Head of caudate nucleus (tissue), 42 donors: Measurements from ENCODE around the gene FLT1.
A peak's percentile ranks its signal among the peaks of the same experiment; 100 is the strongest.

ENCODE experiments used
- DNase-seq, 42 donors: peaks; one replicate each; pipeline versions ENCODE4 v3.0.0 to v3.0.0-alpha.2; 2020 to 2021; ENCODE audit warnings: mixed read lengths in 7 of 42
- intact Hi-C: fragments of 100-400 bp; cut with DNase I; formaldehyde crosslinking; loops from one replicate; pipeline ENCODE4 v1.15.0; 2022

The FLT1 gene

DNA sequence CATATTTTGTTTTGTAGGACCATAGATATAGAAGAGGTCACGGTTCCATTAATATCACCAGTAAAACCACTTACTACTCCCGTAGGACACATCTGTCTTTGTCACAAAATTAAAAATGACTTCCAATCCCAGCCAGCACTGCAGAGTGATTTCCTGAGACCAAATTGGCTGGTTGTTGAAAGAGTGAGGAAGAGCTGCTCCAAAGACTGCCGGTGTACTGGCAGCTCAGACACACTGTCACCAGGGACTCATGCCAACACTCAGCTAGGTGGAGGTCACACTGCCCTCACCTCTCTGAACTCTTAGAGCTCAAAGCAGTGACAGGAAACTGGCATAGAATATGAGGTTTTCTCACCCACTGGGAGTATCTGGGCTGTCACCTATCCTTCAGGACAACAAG, 52.1 kb downstream of the FLT1 start:
- intact Hi-C loops, result no loop called here
- no peak for DNase-seq

DNA sequence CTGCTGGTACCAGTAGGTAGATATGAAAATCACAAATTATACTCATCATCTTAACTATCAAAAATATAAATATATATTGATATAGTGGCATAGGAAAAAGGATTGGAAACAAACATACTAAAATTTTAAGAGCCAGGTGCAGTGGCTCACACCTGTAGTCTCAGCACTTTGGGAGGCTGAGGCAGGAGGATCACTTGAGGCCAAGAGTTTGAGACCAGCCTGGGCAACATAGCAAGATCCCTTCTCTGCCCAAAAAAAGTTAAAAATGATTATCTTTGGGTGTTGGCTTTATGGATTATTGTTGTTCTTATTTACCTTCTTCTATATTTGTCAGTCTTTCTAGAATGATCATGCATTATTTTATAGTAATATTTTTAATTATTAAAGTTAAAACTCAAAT, 53.4 kb downstream of the FLT1 start:
- intact Hi-C loops, result no loop called here
- DNase-seq, result no peak

GRCh38 chr13:28440774-28441504, 54.0 kb downstream of the FLT1 start:
- no peak for DNase-seq
- intact Hi-C loops, result no loop called here

- intact Hi-C loops, result no loop called here
- no peak for DNase-seq
These were observed 56.2 kb downstream of the FLT1 start for GRCh38 chr13:28438598-28439334.

DNA sequence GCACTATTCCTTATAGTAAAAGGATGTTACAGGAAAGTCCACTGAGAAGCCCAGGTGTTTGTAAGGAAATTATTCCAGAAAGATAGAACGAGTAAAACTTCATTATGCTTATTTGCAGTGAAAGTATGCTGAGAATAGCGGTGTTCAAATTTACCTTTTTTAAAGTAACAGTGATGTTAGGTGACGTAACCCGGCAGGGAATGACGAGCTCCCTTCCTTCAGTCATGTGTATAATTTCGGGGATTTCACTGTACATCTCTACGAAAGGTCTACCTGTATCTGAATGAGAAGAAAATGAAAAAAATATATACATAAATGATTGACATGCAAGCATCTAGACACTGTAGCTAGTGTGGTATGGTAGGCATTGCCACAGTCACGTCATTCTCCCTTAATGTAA, 56.9 kb downstream of the FLT1 start:
- DNase-seq, result no peak
- intact Hi-C loops, result no loop called here

GRCh38 chr13:28435917-28436316, 59.0 kb downstream of the FLT1 start:
- intact Hi-C loops, result no loop called here
- no peak for DNase-seq

GRCh38 chr13:28434926-28435325, 60.0 kb downstream of the FLT1 start:
- DNase-seq, result no peak
- intact Hi-C loops, result no loop called here

DNA sequence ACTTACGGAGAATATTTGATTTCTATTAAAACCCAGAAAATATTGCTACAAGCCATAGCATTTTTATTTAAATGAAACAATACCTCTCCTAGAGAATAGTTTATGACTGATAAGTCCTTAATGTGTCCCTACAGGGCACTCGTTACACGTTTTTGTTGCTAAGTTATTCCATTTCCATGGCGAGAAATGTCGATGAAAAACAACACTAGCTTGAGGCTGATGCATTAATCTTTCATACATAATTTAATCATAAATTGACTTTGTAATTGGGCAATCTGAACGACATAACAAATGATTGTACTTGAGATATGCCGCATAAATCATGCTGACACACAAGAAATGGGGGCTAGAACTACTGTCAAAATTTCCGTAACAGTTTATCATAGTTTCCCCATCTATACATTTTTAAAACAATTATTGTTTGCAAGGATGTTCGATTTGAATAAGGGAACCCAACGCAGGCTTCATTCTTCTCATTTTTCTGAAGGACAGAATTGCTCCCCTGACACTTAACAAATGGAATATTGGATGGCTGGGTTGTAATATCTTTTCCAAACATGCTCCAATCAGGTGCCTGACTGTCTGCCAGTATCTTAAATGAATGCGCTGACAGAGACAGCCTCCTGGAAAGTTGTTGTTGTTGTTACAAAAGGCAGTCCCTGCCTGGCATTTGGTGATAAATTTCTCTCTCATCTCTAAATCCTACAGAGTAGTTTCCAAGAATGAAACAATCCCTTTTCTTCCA, 61.9 kb downstream of the FLT1 start:
- intact Hi-C loops, result no loop called here
- no peak for DNase-seq

GRCh38 chr13:28429685-28430290, 65.1 kb downstream of the FLT1 start:
- no peak for DNase-seq
- intact Hi-C loops, result no loop called here

DNA sequence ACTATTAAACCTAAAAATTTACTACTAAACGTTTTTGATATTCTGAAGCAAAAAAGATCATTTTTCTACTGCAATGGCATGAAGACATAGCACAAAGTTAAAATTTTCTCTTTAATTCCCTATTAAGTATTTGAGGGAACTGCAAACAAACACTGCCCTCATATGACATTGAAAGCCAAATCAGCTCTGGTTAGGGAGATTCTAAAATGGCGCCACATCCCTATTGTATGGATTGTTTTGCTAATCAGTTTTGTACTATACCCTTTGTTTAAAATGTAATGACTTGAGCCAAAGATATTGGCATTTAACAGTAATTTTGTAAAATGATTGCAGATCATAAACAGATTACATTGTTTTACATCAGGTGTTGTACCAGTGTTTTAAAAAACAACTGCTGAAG, 65.8 kb downstream of the FLT1 start:
- DNase-seq, result no peak
- intact Hi-C loops, result no loop called here

DNA sequence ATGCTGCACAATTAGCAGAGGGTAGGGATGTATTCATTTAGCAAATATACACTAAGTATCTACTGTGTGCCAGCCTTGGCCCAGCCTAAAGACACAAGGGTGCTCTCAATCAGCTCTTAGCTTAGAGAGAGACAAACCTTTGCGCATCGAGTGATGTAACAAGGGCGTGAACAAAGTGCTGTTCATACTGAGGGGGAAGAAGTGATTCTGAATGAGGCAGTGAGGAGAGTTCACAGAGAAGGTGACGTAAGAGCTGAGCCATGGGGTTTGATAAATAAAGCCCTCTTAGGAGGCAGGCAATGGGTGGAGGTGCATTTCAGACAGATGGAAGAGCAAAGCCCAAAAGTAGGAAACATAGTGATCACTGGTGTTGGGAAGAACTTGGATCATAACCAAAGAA, 68.5 kb downstream of the FLT1 start:
- intact Hi-C loops, result no loop called here
- DNase-seq, result no peak

GRCh38 chr13:28425793-28426192, 69.1 kb downstream of the FLT1 start:
- no peak for DNase-seq
- intact Hi-C loops, result no loop called here

- intact Hi-C loops, result no loop called here
- no peak for DNase-seq
These were observed 70.4 kb downstream of the FLT1 start for GRCh38 chr13:28424541-28424940.

GRCh38 chr13:28423010-28423409, 71.9 kb downstream of the FLT1 start:
- DNase-seq, result peak in 33 of 42 donors; percentile 4 to 58 (median 31)

GRCh38 chr13:28421676-28422410, 73.1 kb downstream of the FLT1 start:
- intact Hi-C loops, result no loop called here
- no peak for DNase-seq

More at GRCh38 chr13:28423010-28423409, 71.9 kb downstream of the FLT1 start:
- intact Hi-C loops, result no loop called here

- intact Hi-C loops, result no loop called here
- DNase-seq, result no peak
These were observed 74.2 kb downstream of the FLT1 start for GRCh38 chr13:28420704-28421103.

DNA sequence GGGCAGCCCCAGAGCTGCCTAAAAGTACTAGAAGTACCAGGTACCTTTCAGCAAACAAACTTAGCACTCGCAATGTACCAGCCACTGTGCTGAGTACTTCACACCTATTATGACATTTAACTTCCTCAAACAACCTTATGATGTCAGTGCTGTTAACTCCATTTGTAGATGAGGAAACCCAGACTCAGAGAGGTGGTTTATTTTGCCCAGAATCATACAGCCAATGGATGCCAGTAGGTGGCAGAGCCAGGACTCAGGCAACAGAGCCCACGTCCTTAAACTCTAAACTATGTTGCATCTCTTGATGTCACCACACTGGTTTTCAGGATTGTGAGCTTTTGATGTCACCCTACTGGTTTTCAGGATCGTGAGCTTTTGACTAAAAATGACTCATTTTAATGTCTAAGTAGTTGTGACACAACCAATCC, 78.9 kb downstream of the FLT1 start:
- intact Hi-C loops, result no loop called here

GRCh38 chr13:28413999-28414398, 80.9 kb downstream of the FLT1 start:
- intact Hi-C loops, result no loop called here
- no peak for DNase-seq

More for the DNA sequence above, 78.9 kb downstream of the FLT1 start:
- no peak for DNase-seq

DNA sequence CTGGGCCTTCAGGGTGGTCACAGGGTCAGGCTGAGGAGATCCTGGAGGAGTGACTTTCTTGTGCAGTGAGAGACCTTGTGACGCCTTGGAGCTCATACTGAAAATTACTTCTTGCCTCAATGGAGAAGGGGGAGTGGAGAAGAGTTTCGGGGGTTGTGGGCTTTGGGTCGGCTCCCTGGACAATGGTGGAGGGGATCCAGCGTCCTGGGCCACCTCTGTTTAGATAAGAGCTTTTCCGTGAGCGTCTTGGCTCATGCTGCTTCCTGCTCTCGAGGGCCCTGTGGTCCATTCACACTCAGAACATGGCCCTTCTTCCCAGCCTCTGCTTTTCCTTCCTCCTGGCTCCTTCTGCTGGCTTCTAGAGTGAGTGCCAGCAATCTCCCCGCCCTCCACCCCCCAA, 81.9 kb downstream of the FLT1 start:
- no peak for DNase-seq

More for the DNA sequence above, 81.9 kb downstream of the FLT1 start:
- intact Hi-C loops, result no loop called here
